Adrenal gland (tissue), 5 donors: ENCODE data around the gene CELF2.

Experiments
- CTCF ChIP-seq, 6 experiments: fragments of 450-650 bp in 4 of 6; fragments of 200-600 bp in 2 of 6; sonication (generic) in 1 of 6; IDR thresholded peaks; 1 replicate in 5 of 6; 2 replicates in 1 of 6; pipeline versions ENCODE4 v1.5.1 to v1.8.0; 2016 to 2021; ENCODE audit warnings: antibody characterized with exemption in 6 of 6, mild to moderate bottlenecking in 2 of 6, moderate library complexity in 1 of 6
- POLR2A ChIP-seq, 2 donors: fragments of 450-650 bp; IDR thresholded peaks; one replicate each; pipeline ENCODE4 v1.6.1; 2017; ENCODE audit warnings: antibody characterized with exemption in 2 of 2, mild to moderate bottlenecking in 2 of 2, moderate library complexity in 1 of 2
- donor health status: DM: no; HTN: no; CAD: no.

GRCh38 chr10:11105676-11106004, 88.0 kb downstream of the CELF2 start:
- TF ChIP-seq CTCF (IDR thresholded peaks at IDR 0.05) (no peak), POLR2A (IDR thresholded peaks at IDR 0.05) (no peak)
